GM13977 (cell line): ENCODE results near the gene HFE.

Source experiments
- DNase-seq: peaks from one replicate; pipeline ENCODE4 v3.0.0; 2012; ENCODE audit warnings: low spot score
- in situ Hi-C: fragments of 300-500 bp; cut with MboI; formaldehyde crosslinking; loops from one replicate; pipeline ENCODE4 v1.12.0; 2022; ENCODE audit warnings: low sequenced_read_pairs, low pct_unique_long_range_greater_than_20kb, mixed read lengths, inconsistent platforms; ENCODE audit not compliant: unreplicated experiment
- TF ChIP-seq, protein P1 (sequence below): IDR thresholded peaks from 2 replicates; pipeline ENCODE4 v1.5.1; 2012; ENCODE audit warnings: mild to moderate bottlenecking, control low read depth; ENCODE audit not compliant: insufficient read depth; ENCODE audit errors: extremely low read depth, missing control alignments

HFE gene

GRCh38 chr6:26087284-26088115, at the start of gene HFE:
Gene HFE, plus strand, starts transcription at chr6:26087429. Its CDS starts 12 bp downstream, at chr6:26087441.
- TF ChIP-seq, protein P1, sequence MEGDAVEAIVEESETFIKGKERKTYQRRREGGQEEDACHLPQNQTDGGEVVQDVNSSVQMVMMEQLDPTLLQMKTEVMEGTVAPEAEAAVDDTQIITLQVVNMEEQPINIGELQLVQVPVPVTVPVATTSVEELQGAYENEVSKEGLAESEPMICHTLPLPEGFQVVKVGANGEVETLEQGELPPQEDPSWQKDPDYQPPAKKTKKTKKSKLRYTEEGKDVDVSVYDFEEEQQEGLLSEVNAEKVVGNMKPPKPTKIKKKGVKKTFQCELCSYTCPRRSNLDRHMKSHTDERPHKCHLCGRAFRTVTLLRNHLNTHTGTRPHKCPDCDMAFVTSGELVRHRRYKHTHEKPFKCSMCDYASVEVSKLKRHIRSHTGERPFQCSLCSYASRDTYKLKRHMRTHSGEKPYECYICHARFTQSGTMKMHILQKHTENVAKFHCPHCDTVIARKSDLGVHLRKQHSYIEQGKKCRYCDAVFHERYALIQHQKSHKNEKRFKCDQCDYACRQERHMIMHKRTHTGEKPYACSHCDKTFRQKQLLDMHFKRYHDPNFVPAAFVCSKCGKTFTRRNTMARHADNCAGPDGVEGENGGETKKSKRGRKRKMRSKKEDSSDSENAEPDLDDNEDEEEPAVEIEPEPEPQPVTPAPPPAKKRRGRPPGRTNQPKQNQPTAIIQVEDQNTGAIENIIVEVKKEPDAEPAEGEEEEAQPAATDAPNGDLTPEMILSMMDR = peak; percentile 6
- in situ Hi-C loops = no loop called here
- DNase-seq = no peak

- in situ Hi-C loops = no loop called here
- no peak for DNase-seq
- TF ChIP-seq, protein P1 = no peak
These were observed 45.3 kb upstream of the HFE start for GRCh38 chr6:26041946-26042345.

DNA sequence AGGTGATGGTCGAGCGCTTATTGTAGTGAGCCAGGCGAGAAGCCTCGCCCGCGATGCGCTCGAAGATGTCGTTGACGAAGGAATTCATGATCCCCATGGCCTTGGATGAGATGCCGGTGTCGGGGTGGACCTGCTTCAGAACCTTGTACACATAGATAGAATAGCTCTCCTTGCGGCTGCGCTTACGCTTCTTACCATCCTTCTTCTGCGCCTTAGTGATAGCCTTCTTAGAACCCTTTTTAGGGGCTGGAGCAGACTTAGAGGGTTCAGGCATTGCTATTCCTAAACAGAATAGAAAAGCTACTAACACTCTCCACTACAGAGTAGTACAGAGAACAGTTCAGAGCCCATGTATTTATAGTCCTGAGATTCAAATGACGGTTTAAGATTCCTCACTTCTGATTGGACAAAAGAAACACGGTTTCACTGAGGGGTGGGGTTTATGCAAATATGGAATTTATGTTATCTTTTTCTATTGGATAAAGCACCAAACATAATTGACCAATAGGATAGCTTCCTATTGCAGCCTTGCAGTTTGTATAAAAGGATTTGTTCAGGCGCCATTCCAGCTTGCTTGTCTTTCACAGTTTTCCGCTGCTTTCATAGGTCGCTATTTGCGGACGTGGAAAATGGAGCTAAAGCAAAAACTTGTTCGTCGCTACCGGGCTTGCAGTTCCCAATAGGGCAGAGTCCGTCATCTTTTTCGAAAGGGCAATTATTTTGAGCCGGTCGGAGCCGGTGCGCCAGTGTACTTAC, 43.7 kb upstream of the HFE start:
- DNase-seq = peak; percentile 83
- in situ Hi-C loops = no loop called here
- TF ChIP-seq, protein P1 = no peak

- TF ChIP-seq, protein P1 = no peak
- no peak for DNase-seq
- in situ Hi-C loops = no loop called here
These were observed 42.8 kb upstream of the HFE start for GRCh38 chr6:26044140-26045064.

GRCh38 chr6:26045065-26045927, 41.9 kb upstream of the HFE start:
- in situ Hi-C loops = no loop called here
- TF ChIP-seq, protein P1 = peak; percentile 26
- DNase-seq = peak; percentile 83
